Measurements from ENCODE around the gene ABHD17C.

Gene ABHD17C

DNA sequence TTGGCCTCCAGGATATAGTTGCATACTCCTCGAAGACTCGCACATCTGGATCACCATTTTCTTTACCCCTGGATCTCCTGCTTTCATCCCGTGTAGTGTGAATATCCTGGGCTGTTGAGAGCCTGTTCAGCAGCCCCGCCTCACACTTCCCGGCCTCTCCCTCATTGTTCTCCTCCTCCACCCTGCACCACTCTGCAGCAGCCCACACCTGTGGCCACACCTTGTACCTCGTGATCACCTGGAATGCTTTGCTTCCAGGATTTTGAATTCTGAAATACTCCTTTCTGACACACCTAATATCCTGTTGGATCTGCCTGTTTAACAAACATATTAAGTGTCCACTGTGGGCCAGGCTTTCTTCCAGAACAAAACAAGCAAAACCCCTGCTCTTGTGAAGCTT, 14.4 kb downstream of the ABHD17C start:
- TF ChIP-seq, protein P1, sequence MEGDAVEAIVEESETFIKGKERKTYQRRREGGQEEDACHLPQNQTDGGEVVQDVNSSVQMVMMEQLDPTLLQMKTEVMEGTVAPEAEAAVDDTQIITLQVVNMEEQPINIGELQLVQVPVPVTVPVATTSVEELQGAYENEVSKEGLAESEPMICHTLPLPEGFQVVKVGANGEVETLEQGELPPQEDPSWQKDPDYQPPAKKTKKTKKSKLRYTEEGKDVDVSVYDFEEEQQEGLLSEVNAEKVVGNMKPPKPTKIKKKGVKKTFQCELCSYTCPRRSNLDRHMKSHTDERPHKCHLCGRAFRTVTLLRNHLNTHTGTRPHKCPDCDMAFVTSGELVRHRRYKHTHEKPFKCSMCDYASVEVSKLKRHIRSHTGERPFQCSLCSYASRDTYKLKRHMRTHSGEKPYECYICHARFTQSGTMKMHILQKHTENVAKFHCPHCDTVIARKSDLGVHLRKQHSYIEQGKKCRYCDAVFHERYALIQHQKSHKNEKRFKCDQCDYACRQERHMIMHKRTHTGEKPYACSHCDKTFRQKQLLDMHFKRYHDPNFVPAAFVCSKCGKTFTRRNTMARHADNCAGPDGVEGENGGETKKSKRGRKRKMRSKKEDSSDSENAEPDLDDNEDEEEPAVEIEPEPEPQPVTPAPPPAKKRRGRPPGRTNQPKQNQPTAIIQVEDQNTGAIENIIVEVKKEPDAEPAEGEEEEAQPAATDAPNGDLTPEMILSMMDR (IDR thresholded peaks at IDR 0.05; ENCODE audit: insufficient read depth, low read length, poor library complexity, severe bottlenecking) = no peak
- Histone ChIP-seq H3K27me3 (replicated peaks; ENCODE audit: control insufficient read depth, insufficient read depth, low read length) (no peaks in the 10 kb centered on the region), H3K4me3 (replicated peaks; ENCODE audit: low read depth, low read length) (no peak overlapping the region), H3K36me3 (ENCODE audit: control insufficient read depth, insufficient read depth, low read length) (no peaks in the 10 kb centered on the region)
- DNase-seq (ENCODE audit: extremely low read depth, insufficient read length) = no peak

DNA sequence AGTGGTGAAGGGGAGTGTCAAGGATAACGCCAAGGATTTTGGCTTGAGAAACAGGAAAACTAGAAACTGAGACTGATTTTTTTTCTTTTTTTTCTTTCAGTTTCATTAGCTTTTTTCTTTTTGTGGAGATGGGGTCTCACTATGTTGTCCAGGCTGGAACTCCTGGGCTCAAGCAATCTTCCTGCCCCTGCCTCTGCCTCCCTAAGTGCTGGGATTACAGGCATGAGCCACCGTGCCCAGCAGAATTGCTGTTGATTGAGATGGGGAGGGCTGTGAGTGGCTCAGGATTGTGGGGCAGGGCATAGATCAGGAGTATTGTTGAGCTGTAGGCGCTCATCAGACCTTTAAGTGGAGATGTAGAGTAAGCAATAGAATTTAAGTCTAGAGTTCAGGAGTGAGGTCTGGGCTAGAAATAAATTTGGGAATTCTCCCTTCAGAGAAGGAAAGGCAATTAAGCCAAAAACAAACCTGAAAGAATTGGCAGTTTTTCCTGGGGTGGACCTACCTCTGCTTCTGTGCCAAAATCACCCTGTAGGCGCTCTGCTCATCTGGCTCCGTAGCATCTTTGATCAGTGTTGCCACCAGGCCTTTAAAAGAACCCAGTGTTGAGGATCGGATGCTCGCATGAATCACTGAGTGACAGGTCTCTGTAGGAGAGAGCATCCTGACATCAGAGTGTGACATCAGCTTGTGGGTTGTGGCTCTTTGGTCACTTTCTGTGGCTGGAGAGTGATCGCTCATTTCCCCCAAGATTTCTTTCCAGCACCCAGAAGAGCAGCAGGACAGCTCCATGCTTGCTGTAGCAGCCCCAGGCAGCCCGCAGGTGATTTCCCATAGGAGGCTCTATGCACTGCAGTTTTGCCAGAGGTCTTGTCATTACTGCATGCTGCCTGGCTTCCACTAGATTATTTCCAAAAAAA, 15.8 kb downstream of the ABHD17C start:
- Histone ChIP-seq H3K4me3 (replicated peaks; ENCODE audit: low read depth, low read length) (no peak overlapping the region), H3K27me3 (replicated peaks; ENCODE audit: control insufficient read depth, insufficient read depth, low read length) (no peaks in the 10 kb centered on the region), H3K36me3 (ENCODE audit: control insufficient read depth, insufficient read depth, low read length) (no peaks in the 10 kb centered on the region)
- peak; percentile 31 for DNase-seq (ENCODE audit: extremely low read depth, insufficient read length)
- TF ChIP-seq, protein P1 (IDR thresholded peaks at IDR 0.05; ENCODE audit: insufficient read depth, low read length, poor library complexity, severe bottlenecking) = no peak

DNA sequence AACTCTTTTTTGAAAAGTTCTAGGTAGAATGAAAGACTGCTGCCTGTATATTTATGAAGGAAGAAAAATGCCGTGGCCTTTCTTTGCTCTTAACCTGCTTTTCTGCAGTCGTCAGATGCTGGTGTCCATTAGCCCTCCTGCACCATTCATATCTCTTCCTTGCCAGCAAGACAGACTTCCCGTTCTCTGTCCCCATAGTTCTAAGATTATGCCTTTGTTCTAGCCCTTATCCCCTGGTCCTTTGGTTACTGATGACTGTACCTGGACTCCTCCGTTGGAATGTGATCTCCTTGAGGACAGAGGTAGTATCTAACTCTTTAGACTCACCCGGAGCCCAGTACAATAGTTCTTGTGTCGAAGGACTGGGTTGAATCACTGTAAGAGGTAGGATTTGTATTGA, 16.8 kb downstream of the ABHD17C start:
- no peaks in the 10 kb centered on the region for H3K36me3 ChIP-seq (ENCODE audit: control insufficient read depth, insufficient read depth, low read length)
- TF ChIP-seq, protein P1 (IDR thresholded peaks at IDR 0.05; ENCODE audit: insufficient read depth, low read length, poor library complexity, severe bottlenecking) = no peak

DNA sequence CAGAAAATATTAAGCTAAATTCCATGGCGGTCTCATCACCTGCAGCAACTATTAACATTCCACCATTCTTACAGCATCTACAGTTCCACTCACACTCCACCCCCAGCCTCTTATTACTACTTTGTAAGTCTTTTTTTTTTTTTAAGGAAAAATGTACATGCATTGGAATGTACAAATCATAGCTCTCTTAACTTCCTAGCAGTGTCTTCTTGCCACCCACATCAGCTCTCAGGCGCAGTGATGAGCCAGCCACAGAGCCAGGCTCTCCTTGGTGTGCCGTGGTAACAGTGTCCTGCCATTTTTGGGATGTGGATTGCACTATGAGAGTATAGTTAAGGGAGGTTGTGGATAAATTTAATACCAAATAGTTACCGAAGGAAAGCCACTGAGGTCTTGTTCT, 17.8 kb downstream of the ABHD17C start:
- TF ChIP-seq, protein P1 (IDR thresholded peaks at IDR 0.05; ENCODE audit: insufficient read depth, low read length, poor library complexity, severe bottlenecking) = no peak
- Histone ChIP-seq H3K36me3 (ENCODE audit: control insufficient read depth, insufficient read depth, low read length) (no peaks in the 10 kb centered on the region), H3K4me3 (replicated peaks; ENCODE audit: low read depth, low read length) (no peak overlapping the region), H3K27me3 (replicated peaks; ENCODE audit: control insufficient read depth, insufficient read depth, low read length) (no peaks in the 10 kb centered on the region)
- no peak for DNase-seq (ENCODE audit: extremely low read depth, insufficient read length)

More for the DNA sequence above, 16.8 kb downstream of the ABHD17C start:
- DNase-seq (ENCODE audit: extremely low read depth, insufficient read length) = no peak
- Histone ChIP-seq H3K27me3 (replicated peaks; ENCODE audit: control insufficient read depth, insufficient read depth, low read length) (no peaks in the 10 kb centered on the region), H3K4me3 (replicated peaks; ENCODE audit: low read depth, low read length) (no peak overlapping the region)

DNA sequence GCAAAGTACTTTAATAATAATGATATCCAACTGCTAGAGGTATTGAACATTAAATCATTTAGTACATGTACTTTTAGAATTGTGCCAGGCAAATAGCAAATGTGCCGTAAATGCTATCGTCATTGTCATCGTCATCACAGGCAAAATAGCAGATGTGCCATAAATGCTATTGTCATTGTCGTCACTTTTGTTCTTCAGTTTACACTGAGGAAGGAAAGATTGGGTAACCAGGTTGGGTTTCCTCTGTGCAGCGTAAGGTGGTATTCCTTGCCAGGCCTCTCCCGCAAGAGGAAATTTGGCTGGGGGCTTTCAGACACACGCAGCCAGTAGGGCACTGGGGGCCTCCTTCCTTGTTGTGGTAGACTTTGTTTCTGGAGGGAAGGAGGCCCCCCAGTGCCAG, 26.4 kb downstream of the ABHD17C start:
- H3K27me3 ChIP-seq (replicated peaks; ENCODE audit: control insufficient read depth, insufficient read depth, low read length) = no peaks in the 10 kb centered on the region
- H3K36me3 ChIP-seq (ENCODE audit: control insufficient read depth, insufficient read depth, low read length) = no peaks in the 10 kb centered on the region
- no peak for DNase-seq (ENCODE audit: extremely low read depth, insufficient read length)
- H3K4me3 ChIP-seq (replicated peaks; ENCODE audit: low read depth, low read length) = no peak overlapping the region
- TF ChIP-seq, protein P1 (IDR thresholded peaks at IDR 0.05; ENCODE audit: insufficient read depth, low read length, poor library complexity, severe bottlenecking) = no peak
